Gastrocnemius medialis (tissue), 4 donors: ENCODE measurements around the gene NUDT14.

ENCODE experiments used
- CTCF ChIP-seq, 5 experiments: fragments of 450-650 bp in 3 of 5; fragments of 200-600 bp in 2 of 5; sonication (generic) in 2 of 5; IDR thresholded peaks in 4 of 5; conservative IDR thresholded peaks in 1 of 5; 1 replicate in 4 of 5; 2 replicates in 1 of 5; pipeline ENCODE4 v1.5.1; 2016 to 2019; ENCODE audit warnings: antibody characterized with exemption in 5 of 5, mild to moderate bottlenecking in 3 of 5, moderate library complexity in 3 of 5
- POLR2A ChIP-seq, 2 donors: fragments of 450-650 bp; IDR thresholded peaks; one replicate each; pipeline ENCODE4 v1.6.1; 2017; ENCODE audit warnings: antibody characterized with exemption in 2 of 2, mild to moderate bottlenecking in 2 of 2, moderate library complexity in 2 of 2

- TF ChIP-seq CTCF (IDR thresholded peaks at IDR 0.05 in 4 of 5, conservative IDR thresholded peaks at IDR 0.05 in 1 of 5) (no peak), POLR2A (IDR thresholded peaks at IDR 0.05) (no peak)
Measured at GRCh38 chr14:105211086-105211757, 30.1 kb upstream of the NUDT14 start.
